ENCODE measurements around the gene UNC13D. TPM values are rescaled to one million over a fixed set of nuclear protein-coding genes. Genes with fewer than 3 reads are reported as not detected.

Gene UNC13D
- total RNA-seq, result 100 to 1,000 TPM; 162 to 165 TPM

GRCh38 chr17:75843577-75844529 lies at the start of gene UNC13D:
TSS of gene UNC13D (minus strand) at chr17:75844404. CDS start at chr17:75844337, 67 bp downstream.
- POLR2A ChIA-PET, result interaction anchor here (0.5 to 3.0 kb wide), 8 partner anchors 11 to 68 kb away, joined by 4 to 18 read pairs (median 4); partner anchors contain the start of gene WBP2

GRCh38 chr17:75893305-75894048 lies 49.3 kb upstream of the UNC13D start:
- POLR2A ChIA-PET, result no interaction called here
- CTCF ChIA-PET, result interaction anchor here (0.8 to 6.4 kb wide), 5 partner anchors 11 to 49 kb away, joined by 4 to 25 read pairs (median 5); partner anchors contain the start of genes TRIM47 and UNC13D

More at GRCh38 chr17:75843577-75844529, at the start of gene UNC13D:
- CTCF ChIA-PET, result interaction anchor here (0.5 to 4.1 kb wide), 10 partner anchors 8 to 188 kb away, joined by 3 to 23 read pairs (median 4); partner anchors contain the start of gene WBP2

- ChIA-PET POLR2A (no interaction called here), CTCF (interaction anchor here (1.4 to 6.4 kb wide), 3 partner anchors 11 to 48 kb away, joined by 4 to 25 read pairs (median 5); partner anchors contain the start of genes TRIM47 and UNC13D)
These were observed 48.5 kb upstream of the UNC13D start for GRCh38 chr17:75892556-75893224.

GRCh38 chr17:75891605-75892555 lies 47.7 kb upstream of the UNC13D start:
- ChIA-PET CTCF (interaction anchor here (0.9 to 6.4 kb wide), 3 partner anchors 14 to 62 kb away, joined by 3 to 25 read pairs (median 3); partner anchors contain the start of gene TRIM47), POLR2A (no interaction called here)

GRCh38 chr17:75891022-75891604 lies 46.9 kb upstream of the UNC13D start:
- ChIA-PET CTCF (interaction anchor here (0.9 to 6.4 kb wide), 3 partner anchors 13 to 61 kb away, joined by 3 to 25 read pairs (median 3); partner anchors contain the start of gene TRIM47), POLR2A (no interaction called here)

GRCh38 chr17:75889454-75889853 lies 45.2 kb upstream of the UNC13D start:
- CTCF ChIA-PET, result interaction anchor here (0.7 to 6.4 kb wide), 3 partner anchors 11 to 463 kb away, joined by 3 to 25 read pairs (median 4); partner anchors contain the start of gene TRIM47
- POLR2A ChIA-PET, result no interaction called here

- ChIA-PET CTCF (interaction anchor here (1.1 to 6.4 kb wide), 2 partner anchors 10 to 17 kb away, joined by 3 to 25 read pairs; partner anchors contain the start of genes MRPL38 and TRIM47), POLR2A (no interaction called here)
These were observed 44.3 kb upstream of the UNC13D start for GRCh38 chr17:75888484-75888883.

- ChIA-PET CTCF (interaction anchor here (1.2 kb wide), 2 partner anchors 10 kb away, joined by 3 to 4 read pairs; no protein-coding TSS in a partner anchor), POLR2A (interaction anchor here (0.6 kb wide), 2 partner anchors 9 to 369 kb away, joined by 4 to 5 read pairs; partner anchors contain the start of gene TSEN54)
These were observed 41.7 kb upstream of the UNC13D start for GRCh38 chr17:75885860-75886259.

- CTCF ChIA-PET, result interaction anchor here (1.2 kb wide), 2 partner anchors 9 to 10 kb away, joined by 3 to 4 read pairs; no protein-coding TSS in a partner anchor
- POLR2A ChIA-PET, result no interaction called here
These were observed 41.2 kb upstream of the UNC13D start for GRCh38 chr17:75885431-75885830.

- CTCF ChIA-PET, result interaction anchor here (0.8 to 1.4 kb wide), 3 partner anchors 12 to 21 kb away, joined by 3 to 6 read pairs (median 4); no protein-coding TSS in a partner anchor
- POLR2A ChIA-PET, result interaction anchor here (1.8 kb wide), 1 partner anchor 14 kb away, joined by 6 read pairs; the partner anchor contains the start of gene TRIM65
These were observed 37.7 kb upstream of the UNC13D start for GRCh38 chr17:75881678-75882454.

- CTCF ChIA-PET, result interaction anchor here (0.9 to 8.2 kb wide), 3 partner anchors 17 to 50 kb away, joined by 3 to 62 read pairs (median 37); partner anchors contain the start of gene TRIM65
- POLR2A ChIA-PET, result interaction anchor here (0.7 kb wide), 1 partner anchor 31 kb away, joined by 10 read pairs; no protein-coding TSS in a partner anchor
These were observed 36.1 kb upstream of the UNC13D start for GRCh38 chr17:75880266-75880665.

GRCh38 chr17:75878174-75878998 lies 34.2 kb upstream of the UNC13D start, which contains the start of gene TRIM47:
TSS of gene TRIM47 (minus strand) at chr17:75878581. CDS start at chr17:75878548, 33 bp downstream.
- ChIA-PET CTCF (interaction anchor here (0.5 to 8.2 kb wide), 6 partner anchors 13 to 73 kb away, joined by 3 to 62 read pairs (median 14); partner anchors contain the start of gene TRIM65), POLR2A (interaction anchor here (0.7 to 1.4 kb wide), 4 partner anchors 17 to 26 kb away, joined by 3 to 5 read pairs (median 4); partner anchors contain the start of genes MRPL38 and TRIM65)

GRCh38 chr17:75877752-75878173 lies 33.6 kb upstream of the UNC13D start:
- ChIA-PET POLR2A (interaction anchor here (1.4 kb wide), 1 partner anchor 19 kb away, joined by 5 read pairs; the partner anchor contains the start of gene TRIM65), CTCF (interaction anchor here (0.6 to 8.2 kb wide), 8 partner anchors 14 to 143 kb away, joined by 3 to 62 read pairs (median 4); partner anchors contain the start of gene TRIM65)

- CTCF ChIA-PET, result interaction anchor here (0.6 to 8.2 kb wide), 9 partner anchors 14 to 142 kb away, joined by 3 to 62 read pairs (median 4); partner anchors contain the start of gene TRIM65
- POLR2A ChIA-PET, result interaction anchor here (1.4 to 2.0 kb wide), 3 partner anchors 20 to 97 kb away, joined by 5 to 13 read pairs (median 5); partner anchors contain the start of genes TRIM65 and WBP2
These were observed 32.9 kb upstream of the UNC13D start for GRCh38 chr17:75876938-75877751.
